GM21786 (cell line): Measurements from ENCODE around the gene PRDM8.

Experiments
- ATAC-seq: cut with Tn5 transposase; IDR thresholded peaks from one replicate; pipeline ENCODE4 v1.9.1; 2021; ENCODE audit not compliant: unreplicated experiment

PRDM8 gene

GRCh38 chr4:80199947-80200346 is 2.6 kb downstream of the PRDM8 start:
- no peak for ATAC-seq

GRCh38 chr4:80201252-80202151 is 4.2 kb downstream of the PRDM8 start:
- peak; percentile 3 for ATAC-seq

- ATAC-seq: peak; percentile 84
Observed at GRCh38 chr4:80202190-80202711, 4.9 kb downstream of the PRDM8 start.

- ATAC-seq: peak; percentile 38
Observed at GRCh38 chr4:80202741-80203553, 5.6 kb downstream of the PRDM8 start.

GRCh38 chr4:80204433-80205011 is 7.2 kb downstream of the PRDM8 start:
- no peak for ATAC-seq

GRCh38 chr4:80206111-80206510 is 8.8 kb downstream of the PRDM8 start:
- no peak for ATAC-seq

- no peak for ATAC-seq
Observed at GRCh38 chr4:80206521-80207171, 9.3 kb downstream of the PRDM8 start.

- ATAC-seq: no peak
Observed at GRCh38 chr4:80207172-80207583, 9.9 kb downstream of the PRDM8 start.

GRCh38 chr4:80207664-80208063 is 10.4 kb downstream of the PRDM8 start:
- ATAC-seq: no peak

- no peak for ATAC-seq
Observed at GRCh38 chr4:80208610-80209339, 11.5 kb downstream of the PRDM8 start.

GRCh38 chr4:80209340-80209701 is 12.0 kb downstream of the PRDM8 start:
- ATAC-seq: no peak

GRCh38 chr4:80210549-80210948 is 13.2 kb downstream of the PRDM8 start:
- ATAC-seq: no peak

GRCh38 chr4:80213117-80213815 is 16.0 kb downstream of the PRDM8 start:
- no peak for ATAC-seq

- ATAC-seq: no peak
Observed at GRCh38 chr4:80215449-80216052, 18.2 kb downstream of the PRDM8 start.

- no peak for ATAC-seq
Observed at GRCh38 chr4:80216100-80216761, 18.9 kb downstream of the PRDM8 start.

GRCh38 chr4:80219301-80220025 is 22.2 kb downstream of the PRDM8 start:
- no peak for ATAC-seq

- ATAC-seq: no peak
Observed at GRCh38 chr4:80220711-80221110, 23.4 kb downstream of the PRDM8 start.

GRCh38 chr4:80221161-80221560 is 23.9 kb downstream of the PRDM8 start:
- ATAC-seq: no peak
